Cardiac fibroblast (primary cell): Measurements from ENCODE around the gene ASTN2.

Experiments
- DNase-seq, 2 donors: peaks; one replicate each; pipeline versions ENCODE4 v3.0.0 to v3.0.0-alpha.2; 2010; ENCODE audit warnings: low read depth in 2 of 2
- H3K4me3 ChIP-seq, 2 donors: replicated peaks in 1 of 2; 1 replicate in 1 of 2; 2 replicates in 1 of 2; pipeline ENCODE4 v1.5.1; 2011; ENCODE audit warnings: low read depth in 2 of 2, low read length in 2 of 2, mild to moderate bottlenecking in 2 of 2, moderate library complexity in 1 of 2
- TF ChIP-seq, protein P1 (sequence below): IDR thresholded peaks from one replicate; pipeline ENCODE4 v1.5.1; 2011; ENCODE audit warnings: low read depth, mild to moderate bottlenecking, low read length, inconsistent platforms

Gene ASTN2

DNA sequence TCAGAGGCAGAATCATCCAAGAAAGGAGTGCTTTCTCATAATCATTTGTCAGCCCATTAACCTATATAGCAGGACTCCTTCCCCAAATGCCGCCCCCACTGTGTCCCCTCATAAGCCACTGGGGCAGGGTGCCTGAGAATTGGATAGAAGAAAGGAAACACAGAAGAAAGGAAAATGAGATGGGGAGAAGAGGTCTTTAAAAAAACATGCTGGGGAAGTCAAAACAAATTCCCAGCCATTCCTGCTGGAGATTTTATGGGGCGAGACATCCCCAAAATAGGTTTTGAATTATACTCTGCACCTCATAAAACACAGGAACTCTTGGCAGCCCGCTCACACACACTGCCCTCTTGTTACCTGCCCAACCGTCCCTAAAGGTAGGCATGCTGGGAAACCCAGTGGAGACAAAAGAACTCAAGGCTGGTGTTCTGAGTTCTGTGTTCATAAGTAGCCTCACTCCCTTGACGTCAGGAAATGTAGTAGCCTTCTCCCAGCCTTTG is 19.7 kb downstream of the ASTN2 start:
- TF ChIP-seq, protein P1, sequence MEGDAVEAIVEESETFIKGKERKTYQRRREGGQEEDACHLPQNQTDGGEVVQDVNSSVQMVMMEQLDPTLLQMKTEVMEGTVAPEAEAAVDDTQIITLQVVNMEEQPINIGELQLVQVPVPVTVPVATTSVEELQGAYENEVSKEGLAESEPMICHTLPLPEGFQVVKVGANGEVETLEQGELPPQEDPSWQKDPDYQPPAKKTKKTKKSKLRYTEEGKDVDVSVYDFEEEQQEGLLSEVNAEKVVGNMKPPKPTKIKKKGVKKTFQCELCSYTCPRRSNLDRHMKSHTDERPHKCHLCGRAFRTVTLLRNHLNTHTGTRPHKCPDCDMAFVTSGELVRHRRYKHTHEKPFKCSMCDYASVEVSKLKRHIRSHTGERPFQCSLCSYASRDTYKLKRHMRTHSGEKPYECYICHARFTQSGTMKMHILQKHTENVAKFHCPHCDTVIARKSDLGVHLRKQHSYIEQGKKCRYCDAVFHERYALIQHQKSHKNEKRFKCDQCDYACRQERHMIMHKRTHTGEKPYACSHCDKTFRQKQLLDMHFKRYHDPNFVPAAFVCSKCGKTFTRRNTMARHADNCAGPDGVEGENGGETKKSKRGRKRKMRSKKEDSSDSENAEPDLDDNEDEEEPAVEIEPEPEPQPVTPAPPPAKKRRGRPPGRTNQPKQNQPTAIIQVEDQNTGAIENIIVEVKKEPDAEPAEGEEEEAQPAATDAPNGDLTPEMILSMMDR: no peak
- H3K4me3 ChIP-seq: no peak overlapping the region
- DNase-seq: no peak

DNA sequence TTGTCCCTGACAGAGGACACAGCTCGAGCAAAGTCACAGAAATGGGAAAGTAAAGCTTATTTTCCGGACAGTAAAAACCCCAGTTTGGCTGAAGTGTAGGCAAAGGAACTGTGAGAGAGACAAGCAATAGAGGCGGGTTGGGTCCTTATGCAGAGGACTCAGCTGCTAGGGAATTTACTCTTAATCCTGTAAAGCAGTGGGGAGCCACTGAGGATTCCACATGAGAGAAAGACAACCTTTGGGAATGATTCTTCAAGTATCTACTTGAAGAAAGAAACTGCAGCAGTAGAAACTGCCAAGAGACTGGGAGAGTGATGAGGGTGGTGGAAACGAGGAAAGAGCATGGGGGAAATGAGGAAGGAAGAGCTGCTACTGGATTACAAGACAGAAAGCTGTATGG is 20.2 kb downstream of the ASTN2 start:
- H3K4me3 ChIP-seq: no peak overlapping the region
- TF ChIP-seq, protein P1: no peak
- DNase-seq: no peak

DNA sequence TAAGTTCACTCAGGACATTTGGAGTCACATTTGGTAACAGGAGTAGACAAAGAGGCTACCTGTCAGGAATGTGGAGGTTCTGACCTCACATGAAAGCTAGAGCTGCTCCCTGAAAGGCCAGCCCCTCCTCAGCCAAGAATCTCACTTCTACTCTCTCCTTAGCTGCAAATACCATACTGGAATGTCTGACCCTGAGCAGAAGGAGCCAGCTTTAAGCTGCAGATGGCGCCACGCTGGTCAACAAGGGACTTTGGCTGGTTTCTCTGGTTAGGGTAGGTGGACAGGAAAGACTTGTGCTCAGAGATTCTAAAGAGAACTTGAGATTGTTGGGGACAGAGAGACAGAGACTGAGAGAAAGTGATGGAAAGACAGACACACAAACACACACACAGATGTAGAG is 21.9 kb downstream of the ASTN2 start:
- no peak overlapping the region for H3K4me3 ChIP-seq
- DNase-seq: no peak
- TF ChIP-seq, protein P1: no peak

DNA sequence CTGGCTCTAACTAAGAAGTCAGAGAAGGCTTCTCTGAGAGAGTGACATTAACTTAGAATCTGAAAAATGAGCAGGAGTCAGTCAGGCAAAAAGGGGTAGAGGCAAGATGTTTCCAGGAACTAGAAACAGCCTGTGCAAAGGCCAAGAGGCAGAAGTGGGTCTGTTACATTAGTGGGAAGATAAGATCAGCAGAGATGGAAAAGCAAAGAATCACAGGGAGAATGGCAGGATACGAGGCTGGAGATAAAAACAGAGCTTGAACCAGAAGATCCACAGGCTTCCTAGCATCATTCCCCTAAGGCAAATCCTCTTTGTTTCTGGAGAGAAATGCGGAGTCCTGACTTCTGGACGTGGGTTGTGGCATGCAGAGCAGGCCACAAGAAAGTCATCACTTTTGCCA is 27.4 kb downstream of the ASTN2 start:
- no peak overlapping the region for H3K4me3 ChIP-seq
- TF ChIP-seq, protein P1: no peak

DNA sequence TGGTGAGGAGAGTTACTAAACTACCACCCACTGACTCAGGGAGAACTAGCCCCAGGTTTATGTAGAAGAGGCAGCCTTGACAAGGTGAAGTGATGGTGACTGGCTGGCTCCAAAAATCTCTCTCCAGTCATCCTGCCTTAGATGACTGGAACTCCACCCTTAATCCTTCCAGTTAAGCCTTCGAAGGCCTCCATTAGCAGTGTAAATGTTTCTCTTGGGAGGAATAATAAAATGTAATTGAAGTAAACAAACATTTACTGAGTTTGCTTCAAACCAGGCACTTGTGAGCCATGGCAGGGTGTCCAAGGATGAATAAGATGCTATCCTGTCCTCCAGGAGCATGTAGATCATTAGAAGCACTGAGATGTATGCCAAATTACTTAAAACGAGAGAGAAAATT is 35.5 kb downstream of the ASTN2 start:
- H3K4me3 ChIP-seq: no peak overlapping the region
- TF ChIP-seq, protein P1: no peak
- no peak for DNase-seq

More for the DNA sequence above, 27.4 kb downstream of the ASTN2 start:
- no peak for DNase-seq

DNA sequence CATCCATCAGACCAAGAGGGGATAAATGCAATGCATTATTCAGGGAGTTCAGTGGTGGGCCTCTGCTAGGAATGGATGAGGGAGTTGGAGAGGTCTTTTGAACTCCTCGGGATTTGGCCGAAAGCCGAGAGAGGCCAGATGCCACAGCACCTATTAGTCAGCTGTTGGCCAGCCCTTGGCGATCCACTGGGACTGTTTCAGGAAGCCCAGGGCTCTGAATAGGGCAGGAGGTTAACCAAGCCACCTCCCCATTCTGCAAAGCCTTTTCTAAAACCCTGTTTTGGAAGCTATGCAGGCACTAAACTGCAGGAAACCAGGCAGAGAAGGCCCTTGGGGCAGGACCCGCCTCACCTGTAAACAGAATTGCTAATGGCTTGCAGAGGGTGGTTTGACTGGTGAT is 37.8 kb downstream of the ASTN2 start:
- H3K4me3 ChIP-seq: no peak overlapping the region
- TF ChIP-seq, protein P1: no peak
- no peak for DNase-seq

DNA sequence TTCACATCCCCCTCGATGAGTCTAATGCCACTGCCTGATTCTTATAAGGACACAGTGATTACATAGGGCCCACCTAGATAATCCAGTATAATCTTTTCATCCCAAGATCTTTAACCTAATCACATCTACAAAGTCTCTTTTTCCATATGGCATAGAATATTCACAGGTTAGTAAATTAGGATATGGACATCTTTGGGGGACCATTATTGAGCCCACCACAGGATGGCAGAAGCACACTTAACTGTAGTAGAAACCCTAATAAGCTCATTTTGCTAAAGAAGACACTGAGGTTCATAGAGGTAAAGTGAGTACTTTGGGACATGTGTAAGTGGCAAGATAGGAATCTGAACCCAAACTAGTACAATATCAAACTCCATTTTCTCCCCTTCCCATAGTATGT is 38.9 kb downstream of the ASTN2 start:
- DNase-seq: no peak
- no peak overlapping the region for H3K4me3 ChIP-seq
- TF ChIP-seq, protein P1: no peak
